GM10847 (cell line): Measurements from ENCODE around the gene MYO16.

Source experiments
- POLR2A ChIP-seq: IDR thresholded peaks from 2 replicates; pipeline ENCODE4 v1.6.1; 2011; ENCODE audit not compliant: insufficient read length; ENCODE audit errors: extremely low read depth

The MYO16 gene

GRCh38 chr13:109206616-109207015, 577.2 kb downstream of the MYO16 start:
- TF ChIP-seq POLR2A, result no peak

GRCh38 chr13:109207622-109208021, 578.2 kb downstream of the MYO16 start:
- TF ChIP-seq POLR2A, result no peak

- no peak for TF ChIP-seq POLR2A
These were observed 579.1 kb downstream of the MYO16 start for GRCh38 chr13:109208522-109208921.

- TF ChIP-seq POLR2A, result no peak
These were observed 580.1 kb downstream of the MYO16 start for GRCh38 chr13:109209526-109209925.

- TF ChIP-seq POLR2A, result no peak
These were observed 582.2 kb downstream of the MYO16 start for GRCh38 chr13:109211616-109212015.

GRCh38 chr13:109212650-109213049, 583.2 kb downstream of the MYO16 start:
- no peak for TF ChIP-seq POLR2A

GRCh38 chr13:109213714-109214113, 584.3 kb downstream of the MYO16 start:
- TF ChIP-seq POLR2A, result no peak

- no peak for TF ChIP-seq POLR2A
These were observed 585.0 kb downstream of the MYO16 start for GRCh38 chr13:109214393-109214792.

GRCh38 chr13:109215377-109215776, 586.0 kb downstream of the MYO16 start:
- TF ChIP-seq POLR2A, result no peak

GRCh38 chr13:109220631-109221030, 591.2 kb downstream of the MYO16 start:
- TF ChIP-seq POLR2A, result no peak

- TF ChIP-seq POLR2A, result no peak
These were observed 594.6 kb downstream of the MYO16 start for GRCh38 chr13:109224033-109224432.

- no peak for TF ChIP-seq POLR2A
These were observed 597.2 kb downstream of the MYO16 start for GRCh38 chr13:109226631-109227030.

- no peak for TF ChIP-seq POLR2A
These were observed 598.0 kb downstream of the MYO16 start for GRCh38 chr13:109227344-109227940.

- no peak for TF ChIP-seq POLR2A
These were observed 598.8 kb downstream of the MYO16 start for GRCh38 chr13:109228211-109228610.

- no peak for TF ChIP-seq POLR2A
These were observed 602.5 kb downstream of the MYO16 start for GRCh38 chr13:109231888-109232287.

GRCh38 chr13:109233293-109233692, 603.9 kb downstream of the MYO16 start:
- TF ChIP-seq POLR2A, result no peak

- TF ChIP-seq POLR2A, result no peak
These were observed 606.5 kb downstream of the MYO16 start for GRCh38 chr13:109235901-109236300.

GRCh38 chr13:109241160-109241559, 611.7 kb downstream of the MYO16 start:
- no peak for TF ChIP-seq POLR2A

GRCh38 chr13:109243311-109243951, 614.0 kb downstream of the MYO16 start:
- no peak for TF ChIP-seq POLR2A
